Epithelial cell of proximal tubule (primary cell): ENCODE data around the gene SLC12A7. TPM values are rescaled to one million over a fixed set of nuclear protein-coding genes. Genes with fewer than 3 reads are reported as not detected.
"Not testable (repeated sequence)": the region's sequence is repeated elsewhere in the genome, so short reads cannot be mapped to it uniquely, and the experiment has no call there.

Source experiments
- DNase-seq: peaks from one replicate; pipeline ENCODE4 v3.0.0-alpha.2; 2011; ENCODE audit warnings: low read depth
- H3K4me3 ChIP-seq: 2 replicates; pipeline ENCODE4 v1.5.1; 2011; ENCODE audit warnings: low read depth, mild to moderate bottlenecking, low read length
- total RNA-seq: library from RNA; depleted of rRNA; stranded (reverse); fragments of >200 nt; gene quantifications from 2 replicates; pipeline ENCODE4 v1.2.3, GENCODE V29; 2015
- TF ChIP-seq, protein P1 (sequence below): conservative IDR thresholded peaks from 2 replicates; pipeline ENCODE4 v1.5.1; 2012; ENCODE audit warnings: low read depth, mild to moderate bottlenecking, low read length

The SLC12A7 gene
- total RNA-seq, 1 donor from 2014 or later: 32.8 TPM

DNA sequence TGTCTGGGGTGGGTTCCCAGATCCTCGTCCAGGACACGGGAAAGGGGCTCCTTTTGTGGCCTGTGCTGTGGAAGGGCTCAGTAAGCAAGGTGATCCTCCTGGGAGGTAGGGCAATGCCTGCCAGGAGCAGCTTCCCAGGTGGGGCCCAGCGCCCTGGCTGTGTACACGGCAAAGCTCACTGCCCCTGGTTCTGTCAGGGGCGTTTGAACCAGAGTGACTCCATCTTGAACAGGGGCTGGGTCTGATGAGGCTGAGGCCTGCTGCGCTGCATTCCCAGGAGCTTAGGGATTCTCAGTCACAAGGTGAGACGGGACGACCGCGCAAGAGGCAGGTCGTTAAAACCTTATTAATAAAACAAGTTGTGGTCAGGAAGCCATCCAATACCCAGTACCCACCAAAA is 19.9 kb upstream of the SLC12A7 start:
- DNase-seq: no peak
- TF ChIP-seq, protein P1, sequence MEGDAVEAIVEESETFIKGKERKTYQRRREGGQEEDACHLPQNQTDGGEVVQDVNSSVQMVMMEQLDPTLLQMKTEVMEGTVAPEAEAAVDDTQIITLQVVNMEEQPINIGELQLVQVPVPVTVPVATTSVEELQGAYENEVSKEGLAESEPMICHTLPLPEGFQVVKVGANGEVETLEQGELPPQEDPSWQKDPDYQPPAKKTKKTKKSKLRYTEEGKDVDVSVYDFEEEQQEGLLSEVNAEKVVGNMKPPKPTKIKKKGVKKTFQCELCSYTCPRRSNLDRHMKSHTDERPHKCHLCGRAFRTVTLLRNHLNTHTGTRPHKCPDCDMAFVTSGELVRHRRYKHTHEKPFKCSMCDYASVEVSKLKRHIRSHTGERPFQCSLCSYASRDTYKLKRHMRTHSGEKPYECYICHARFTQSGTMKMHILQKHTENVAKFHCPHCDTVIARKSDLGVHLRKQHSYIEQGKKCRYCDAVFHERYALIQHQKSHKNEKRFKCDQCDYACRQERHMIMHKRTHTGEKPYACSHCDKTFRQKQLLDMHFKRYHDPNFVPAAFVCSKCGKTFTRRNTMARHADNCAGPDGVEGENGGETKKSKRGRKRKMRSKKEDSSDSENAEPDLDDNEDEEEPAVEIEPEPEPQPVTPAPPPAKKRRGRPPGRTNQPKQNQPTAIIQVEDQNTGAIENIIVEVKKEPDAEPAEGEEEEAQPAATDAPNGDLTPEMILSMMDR: no peak
- H3K4me3 ChIP-seq: no peak overlapping the region

DNA sequence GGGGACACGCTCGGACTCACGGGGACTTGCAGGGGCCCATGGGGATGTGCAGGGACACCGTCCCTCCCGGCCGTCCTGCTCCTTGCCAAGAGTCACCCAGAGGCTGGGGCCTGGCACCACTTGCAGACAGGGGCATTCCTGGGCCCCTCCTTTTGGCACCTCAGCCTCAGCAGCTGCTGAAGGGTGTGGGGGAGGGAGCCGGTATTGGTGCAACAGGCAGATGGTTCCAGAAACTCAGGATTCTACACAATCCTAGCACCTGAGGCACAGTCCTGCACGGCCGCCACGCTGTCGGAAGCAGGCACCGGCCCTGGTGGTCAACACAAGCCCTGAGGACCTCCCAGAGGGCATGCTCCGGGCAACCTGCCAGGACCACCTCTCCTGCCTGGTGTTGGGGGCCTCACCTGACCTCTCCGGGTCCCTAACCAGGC is 19.3 kb upstream of the SLC12A7 start:
- no peak overlapping the region for H3K4me3 ChIP-seq
- TF ChIP-seq, protein P1: no peak
- no peak for DNase-seq

DNA sequence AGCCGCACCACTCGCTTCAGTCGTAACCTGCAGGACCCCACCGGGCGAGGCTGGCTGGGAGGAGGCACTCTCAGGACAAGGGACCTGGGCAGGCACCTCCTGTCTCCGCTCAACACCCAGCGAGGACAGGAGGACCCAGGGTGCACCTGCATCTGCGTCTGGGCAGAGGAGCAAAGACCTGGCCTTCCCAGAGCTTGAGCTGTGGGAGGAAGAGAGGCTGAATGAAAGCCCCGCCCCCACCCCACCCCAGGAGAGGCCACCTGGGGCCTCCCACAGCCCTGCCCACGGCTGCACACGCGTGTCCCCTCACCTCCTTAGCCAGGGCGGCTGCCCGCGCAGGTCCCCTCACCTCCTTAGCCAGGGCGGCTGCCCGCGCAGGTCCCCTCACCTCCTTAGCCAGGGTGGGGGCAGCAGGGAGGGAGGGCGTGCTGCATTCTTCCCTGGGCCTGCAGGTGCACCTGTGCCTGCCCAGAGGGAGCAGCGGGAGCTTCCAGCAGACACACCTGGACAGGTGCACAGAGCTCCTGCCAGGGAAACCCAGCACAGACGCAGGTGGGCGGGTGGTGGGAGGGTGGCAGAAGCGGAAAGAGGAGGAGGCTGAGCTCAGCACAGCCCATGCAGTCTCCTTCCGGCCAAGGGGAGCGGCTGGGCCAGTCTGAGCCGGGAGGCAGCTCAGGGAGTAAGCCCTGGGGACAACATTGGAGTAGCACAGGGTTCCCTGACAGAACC is 18.5 kb upstream of the SLC12A7 start:
- TF ChIP-seq, protein P1: no peak
- H3K4me3 ChIP-seq: no peak overlapping the region
- DNase-seq: no peak

DNA sequence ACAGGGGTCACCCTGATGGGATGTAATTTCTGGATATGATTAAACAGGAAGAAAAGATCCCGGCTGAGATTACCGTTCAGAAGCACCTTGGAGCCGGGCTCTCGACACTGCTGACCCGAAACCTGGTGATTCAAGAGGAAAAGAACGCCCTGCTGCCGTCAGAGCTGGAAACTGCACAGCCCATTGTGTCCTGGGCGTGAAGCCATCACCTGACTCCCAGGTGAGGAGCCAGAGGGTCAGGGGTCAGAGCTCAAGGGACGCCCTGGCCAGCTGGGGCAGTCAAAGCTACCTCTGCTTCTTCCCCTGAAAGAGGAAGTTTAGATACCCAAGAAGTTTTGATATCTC is 17.8 kb upstream of the SLC12A7 start:
- DNase-seq: no peak
- no peak overlapping the region for H3K4me3 ChIP-seq
- TF ChIP-seq, protein P1: no peak

DNA sequence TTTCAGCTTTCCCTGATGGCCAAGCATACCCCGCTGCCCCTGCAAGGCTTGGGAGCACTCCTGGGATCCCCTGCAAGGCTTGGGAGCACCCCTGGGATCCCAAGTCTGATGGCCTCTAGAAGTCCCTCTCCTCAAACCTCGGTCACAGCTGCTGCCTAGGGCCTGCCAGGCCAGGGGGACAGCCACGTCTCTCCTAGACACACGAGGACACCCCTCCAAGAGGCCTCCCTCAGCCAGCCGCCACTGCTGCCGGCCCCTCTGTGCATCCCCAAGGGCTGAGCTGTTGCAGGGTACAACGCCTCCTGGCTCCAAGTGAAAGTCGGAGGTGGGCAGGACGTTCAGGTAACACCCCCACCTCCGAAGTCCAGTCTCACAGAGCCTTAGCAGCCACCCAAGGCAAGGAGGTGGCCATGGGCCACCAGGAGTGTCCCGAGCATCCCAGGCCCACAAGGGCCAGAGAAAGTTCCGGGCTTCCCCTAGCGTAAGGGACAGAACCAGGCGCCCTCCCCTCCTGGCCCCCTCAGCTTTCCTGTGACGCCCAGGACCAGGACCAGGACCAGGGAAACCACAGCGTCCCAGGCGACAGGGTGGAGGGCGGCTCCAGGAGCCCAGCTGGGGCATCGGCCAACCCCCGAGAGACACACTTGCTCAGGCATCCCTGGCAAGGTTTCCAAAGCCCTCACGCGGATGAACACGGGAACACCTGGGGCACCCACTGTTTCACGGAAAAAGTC is 17.3 kb upstream of the SLC12A7 start:
- no peak overlapping the region for H3K4me3 ChIP-seq
- TF ChIP-seq, protein P1: no peak
- DNase-seq: no peak

DNA sequence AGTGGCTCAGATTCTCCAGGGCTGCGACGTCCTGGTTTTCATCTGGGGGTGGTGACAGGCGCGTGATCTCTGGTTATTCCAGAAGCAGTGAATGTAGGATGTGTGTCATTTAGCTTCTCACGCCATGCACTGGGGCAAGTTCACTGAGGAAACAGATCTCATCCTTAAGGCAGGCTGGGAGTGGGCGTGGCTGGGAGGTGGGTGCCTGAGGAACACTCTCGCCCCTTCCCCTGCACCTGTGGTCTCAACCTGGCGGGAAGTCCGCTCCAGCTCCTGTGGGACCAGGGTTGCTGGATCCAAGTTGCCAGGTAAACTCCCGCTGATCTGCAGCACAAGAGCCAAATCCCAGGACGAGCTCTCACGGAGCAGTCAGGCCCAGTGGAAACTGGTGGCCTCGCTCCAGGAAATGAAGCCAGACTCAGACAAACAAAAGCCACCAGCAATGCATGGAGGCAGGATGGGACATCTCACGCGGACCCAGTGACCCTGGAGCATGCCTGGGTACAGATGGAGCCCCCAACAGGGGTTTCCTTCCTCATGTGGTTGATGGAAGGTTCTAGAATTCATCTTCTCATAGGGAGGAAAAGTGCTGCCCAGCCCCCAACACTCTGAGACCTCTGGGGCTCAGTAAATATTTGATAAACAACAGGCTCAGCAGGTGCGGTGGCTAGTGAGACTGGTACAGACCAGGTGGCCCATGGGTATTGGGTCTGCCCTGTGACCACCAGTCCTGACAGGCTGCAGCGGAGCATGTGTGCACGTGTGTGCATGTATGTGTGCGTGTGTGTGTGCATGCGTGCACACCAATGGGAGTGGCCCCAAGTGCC is 16.3 kb upstream of the SLC12A7 start:
- no peak overlapping the region for H3K4me3 ChIP-seq
- DNase-seq: no peak
- TF ChIP-seq, protein P1: no peak

DNA sequence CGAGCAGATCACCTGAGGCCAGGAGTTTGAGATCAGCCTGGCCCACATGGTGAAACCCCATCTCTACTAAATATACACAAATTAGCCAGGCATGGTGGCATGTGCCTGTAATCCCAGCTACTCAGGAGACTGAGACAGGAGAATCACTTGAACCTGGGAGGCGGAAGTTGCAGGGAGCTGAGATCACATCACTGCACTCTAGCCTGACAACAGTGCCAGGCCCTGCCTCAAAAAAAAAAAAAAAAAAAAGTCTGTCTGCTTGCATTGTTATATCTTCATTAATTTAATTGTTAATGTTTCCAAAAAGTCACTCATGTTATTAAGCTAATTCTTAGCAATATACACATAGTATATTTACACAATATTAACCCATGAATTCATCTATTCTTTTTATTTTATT is 13.8 kb upstream of the SLC12A7 start:
- H3K4me3 ChIP-seq, DNase-seq: not testable (repeated sequence)
